DND-41 (cell line): Measurements from ENCODE around the gene DLX2.

ENCODE experiments used
- ATAC-seq: fragments of 200-7000 bp; cut with Tn5 transposase; 3 replicates; pipeline ENCODE4 v1.9.1; 2021; ENCODE audit warnings: low read depth; ENCODE audit not compliant: insufficient read depth
- DNase-seq: peaks from one replicate; pipeline ENCODE4 v3.0.0-alpha.2; 2020
- H2AFZ ChIP-seq: 2 replicates; pipeline ENCODE4 v1.6.0; 2012; ENCODE audit warnings: low read depth, low read length
- H3K27ac ChIP-seq: 2 replicates; pipeline ENCODE4 v1.5.1; 2012; ENCODE audit warnings: low read length, inconsistent platforms
- H3K27me3 ChIP-seq: fragments of 200-600 bp; sonication (generic); 2 replicates; pipeline ENCODE4 v1.6.0; 2012; ENCODE audit warnings: low read length, mild to moderate bottlenecking, inconsistent platforms; ENCODE audit not compliant: insufficient read depth, poor library complexity
- H3K36me3 ChIP-seq: 2 replicates; pipeline ENCODE4 v1.5.1; 2012; ENCODE audit warnings: low read length, inconsistent platforms; ENCODE audit not compliant: insufficient read depth
- H3K4me1 ChIP-seq: 2 replicates; pipeline ENCODE4 v1.5.1; 2012; ENCODE audit warnings: mild to moderate bottlenecking, low read length; ENCODE audit not compliant: insufficient read depth
- H3K4me2 ChIP-seq: 2 replicates; pipeline ENCODE4 v1.6.0; 2012; ENCODE audit warnings: mild to moderate bottlenecking, moderate library complexity, low read length, inconsistent platforms; ENCODE audit not compliant: insufficient read depth
- H3K4me3 ChIP-seq, 2 experiments: fragments of 200-600 bp in 1 of 2; shearing (Covaris generic) in 1 of 2; 2 replicates each; pipeline ENCODE4 v1.5.1; 2012 to 2016; ENCODE audit warnings: inconsistent platforms in 2 of 2, low read length in 2 of 2, mild to moderate bottlenecking in 2 of 2, low read depth in 1 of 2, moderate library complexity in 1 of 2
- H3K79me2 ChIP-seq: 2 replicates; pipeline ENCODE4 v1.6.0; 2012; ENCODE audit warnings: low read length, inconsistent platforms; ENCODE audit not compliant: insufficient read depth
- H3K9ac ChIP-seq: 2 replicates; pipeline ENCODE4 v1.6.0; 2012; ENCODE audit warnings: low read depth, mild to moderate bottlenecking, inconsistent platforms, low read length, moderate library complexity
- H3K9me3 ChIP-seq: 2 replicates; pipeline ENCODE4 v1.5.1; 2012; ENCODE audit warnings: low read length, moderate library complexity, mild to moderate bottlenecking, inconsistent platforms; ENCODE audit not compliant: insufficient read depth, severe bottlenecking
- H4K20me1 ChIP-seq: 2 replicates; pipeline ENCODE4 v1.6.0; 2012; ENCODE audit warnings: low read length; ENCODE audit not compliant: insufficient read depth
- CTCF ChIP-seq: IDR thresholded peaks from 2 replicates; pipeline ENCODE4 v1.5.1; 2012; ENCODE audit warnings: borderline replicate concordance, low read length, moderate library complexity, mild to moderate bottlenecking; ENCODE audit not compliant: poor library complexity, severe bottlenecking; ENCODE audit errors: extremely low read depth
- EZH2 ChIP-seq: IDR thresholded peaks from 3 replicates; pipeline ENCODE4 v1.6.1; 2012; ENCODE audit warnings: borderline replicate concordance, low read depth, mild to moderate bottlenecking, moderate library complexity, low read length, inconsistent platforms; ENCODE audit not compliant: severe bottlenecking

DLX2 gene

GRCh38 chr2:172113617-172114016, 10.9 kb upstream of the DLX2 start:
- Histone ChIP-seq H3K36me3 (no peaks in the 10 kb centered on the region), H3K27ac (no peak overlapping the region), H3K4me1 (no peaks in the 10 kb centered on the region), H2AFZ (no peak overlapping the region), H3K4me2 (no peak overlapping the region), H3K4me3 (no peak overlapping the region), H4K20me1 (no peaks in the 10 kb centered on the region), H3K27me3 (no peaks in the 10 kb centered on the region), H3K9ac (no peak overlapping the region), H3K79me2 (no peaks in the 10 kb centered on the region), H3K9me3 (no peaks in the 10 kb centered on the region)
- TF ChIP-seq EZH2 (no peak), CTCF (peak; percentile 64)
- DNase-seq (no peak), ATAC-seq (peak; percentile 71)

GRCh38 chr2:172109988-172110811, 7.5 kb upstream of the DLX2 start:
- H3K27ac ChIP-seq, result no peak overlapping the region
- DNase-seq (no peak), ATAC-seq (no peak)
- H3K9ac ChIP-seq, result no peak overlapping the region
- no peak overlapping the region for H3K4me3 ChIP-seq
- no peaks in the 10 kb centered on the region for H4K20me1 ChIP-seq
- H3K36me3 ChIP-seq, result no peaks in the 10 kb centered on the region
- no peaks in the 10 kb centered on the region for H3K27me3 ChIP-seq
- H3K4me2 ChIP-seq, result no peak overlapping the region
- no peaks in the 10 kb centered on the region for H3K79me2 ChIP-seq
- TF ChIP-seq EZH2 (no peak), CTCF (no peak)
- H3K9me3 ChIP-seq, result no peaks in the 10 kb centered on the region
- no peaks in the 10 kb centered on the region for H3K4me1 ChIP-seq
- 0 out of 2 replicates have a peak overlapping the region, but pooled peaks have one; percentile 2 for H2AFZ ChIP-seq

GRCh38 chr2:172109256-172109987, 6.7 kb upstream of the DLX2 start:
- no peak overlapping the region for H3K9ac ChIP-seq
- H2AFZ ChIP-seq, result no peak overlapping the region; the same call in 1 of the 2 replicates
- no peaks in the 10 kb centered on the region for H3K4me1 ChIP-seq
- no peaks in the 10 kb centered on the region for H3K79me2 ChIP-seq
- H3K4me2 ChIP-seq, result no peak overlapping the region
- no peaks in the 10 kb centered on the region for H3K9me3 ChIP-seq
- DNase-seq (no peak), ATAC-seq (no peak)
- TF ChIP-seq CTCF (no peak), EZH2 (no peak)
- H3K36me3 ChIP-seq, result no peaks in the 10 kb centered on the region
- no peak overlapping the region for H3K27ac ChIP-seq
- no peaks in the 10 kb centered on the region for H3K27me3 ChIP-seq
- no peak overlapping the region for H3K4me3 ChIP-seq
- H4K20me1 ChIP-seq, result no peaks in the 10 kb centered on the region
